Left ventricle myocardium inferior (tissue), 1 donor: ENCODE results near the gene TSR3. TPM values are rescaled to one million over a fixed set of nuclear protein-coding genes. Genes with fewer than 3 reads are reported as not detected.

Experiments used
- DNase-seq: peaks from one replicate; pipeline ENCODE4 v3.0.0-alpha.2; 2020
- H3K27ac ChIP-seq: fragments of 200-600 bp; replicated peaks from 2 replicates; pipeline ENCODE4 v1.8.0; 2021
- H3K27me3 ChIP-seq: fragments of 200-600 bp; 2 replicates; pipeline ENCODE4 v1.8.0; 2021; ENCODE audit warnings: low read depth
- H3K36me3 ChIP-seq: fragments of 200-600 bp; 2 replicates; pipeline ENCODE4 v1.8.0; 2021
- H3K4me1 ChIP-seq: fragments of 200-600 bp; 2 replicates; pipeline ENCODE4 v1.8.0; 2021
- H3K4me3 ChIP-seq: fragments of 200-600 bp; 2 replicates; pipeline ENCODE4 v1.8.0; 2021; ENCODE audit warnings: mild to moderate bottlenecking, moderate library complexity
- H3K9me3 ChIP-seq: fragments of 200-600 bp; replicated peaks from 2 replicates; pipeline ENCODE4 v1.8.0; 2021
- intact Hi-C: fragments of 100-400 bp; cut with micrococcal nuclease; formaldehyde crosslinking; loops from one replicate; pipeline ENCODE4 v1.11.0; 2022
- total RNA-seq: library from RNA; stranded (reverse); fragmentation: NEBNext Ultra II Directional; extraction: Animal tissue kit (Norgen Biotek cat#: 25700); gene quantifications from one replicate; pipeline ENCODE4 v1.2.1, GENCODE V29; 2021
- TF ChIP-seq, protein P1 (sequence below): fragments of 200-600 bp; IDR thresholded peaks from 2 replicates; pipeline ENCODE4 v1.8.0; 2021; ENCODE audit warnings: antibody characterized with exemption, mild to moderate bottlenecking, borderline replicate concordance
- donor health status: DM: no; HTN: yes; CAD: no; lungs with severe emphysema.

The TSR3 gene
- total RNA-seq, 1 donor from 2014 or later: 54.9 TPM

DNA sequence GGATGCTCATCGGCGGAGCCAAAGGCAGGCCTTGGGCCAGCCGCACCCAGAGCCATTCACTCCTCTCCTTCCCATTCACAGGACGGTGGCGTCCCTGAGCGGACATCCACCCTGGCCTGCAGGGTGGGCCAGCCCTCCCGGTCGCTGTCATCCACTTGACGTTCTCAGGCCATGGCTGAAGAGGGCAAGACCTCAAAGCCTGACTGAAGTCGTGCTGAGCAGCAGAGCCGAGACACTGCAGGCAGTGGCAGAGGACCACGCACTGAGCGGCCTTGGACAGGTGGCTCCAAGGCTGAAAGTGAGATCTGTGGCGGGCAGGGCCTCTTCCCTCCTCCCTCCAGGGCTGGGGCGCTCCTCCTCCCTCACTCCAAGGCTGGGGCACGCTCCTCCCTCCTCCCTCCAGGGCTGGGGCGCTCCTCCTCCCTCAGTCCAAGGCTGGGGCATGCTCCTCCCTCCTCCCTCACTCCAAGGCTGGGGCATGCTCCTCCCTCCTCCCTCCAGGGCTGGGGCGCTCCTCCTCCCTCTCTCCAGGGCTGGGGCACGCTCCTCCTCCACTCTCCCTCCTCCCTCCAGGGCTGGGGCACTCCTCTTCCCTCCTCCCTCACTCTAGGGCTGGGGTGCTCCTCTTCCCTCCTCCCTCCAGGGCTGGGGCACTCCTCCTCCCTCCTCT, 24.2 kb upstream of the TSR3 start:
- H3K36me3 ChIP-seq: peaks cover 14% of the 10 kb centered on the region
- H3K27ac ChIP-seq: no peak overlapping the region
- intact Hi-C loops: no loop called here
- no peaks in the 10 kb centered on the region for H3K27me3 ChIP-seq
- H3K4me3 ChIP-seq: no peak overlapping the region
- DNase-seq: no peak
- TF ChIP-seq, protein P1, sequence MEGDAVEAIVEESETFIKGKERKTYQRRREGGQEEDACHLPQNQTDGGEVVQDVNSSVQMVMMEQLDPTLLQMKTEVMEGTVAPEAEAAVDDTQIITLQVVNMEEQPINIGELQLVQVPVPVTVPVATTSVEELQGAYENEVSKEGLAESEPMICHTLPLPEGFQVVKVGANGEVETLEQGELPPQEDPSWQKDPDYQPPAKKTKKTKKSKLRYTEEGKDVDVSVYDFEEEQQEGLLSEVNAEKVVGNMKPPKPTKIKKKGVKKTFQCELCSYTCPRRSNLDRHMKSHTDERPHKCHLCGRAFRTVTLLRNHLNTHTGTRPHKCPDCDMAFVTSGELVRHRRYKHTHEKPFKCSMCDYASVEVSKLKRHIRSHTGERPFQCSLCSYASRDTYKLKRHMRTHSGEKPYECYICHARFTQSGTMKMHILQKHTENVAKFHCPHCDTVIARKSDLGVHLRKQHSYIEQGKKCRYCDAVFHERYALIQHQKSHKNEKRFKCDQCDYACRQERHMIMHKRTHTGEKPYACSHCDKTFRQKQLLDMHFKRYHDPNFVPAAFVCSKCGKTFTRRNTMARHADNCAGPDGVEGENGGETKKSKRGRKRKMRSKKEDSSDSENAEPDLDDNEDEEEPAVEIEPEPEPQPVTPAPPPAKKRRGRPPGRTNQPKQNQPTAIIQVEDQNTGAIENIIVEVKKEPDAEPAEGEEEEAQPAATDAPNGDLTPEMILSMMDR: no peak
- no peaks in the 10 kb centered on the region for H3K9me3 ChIP-seq
- H3K4me1 ChIP-seq: peaks cover 20% of the 10 kb centered on the region

DNA sequence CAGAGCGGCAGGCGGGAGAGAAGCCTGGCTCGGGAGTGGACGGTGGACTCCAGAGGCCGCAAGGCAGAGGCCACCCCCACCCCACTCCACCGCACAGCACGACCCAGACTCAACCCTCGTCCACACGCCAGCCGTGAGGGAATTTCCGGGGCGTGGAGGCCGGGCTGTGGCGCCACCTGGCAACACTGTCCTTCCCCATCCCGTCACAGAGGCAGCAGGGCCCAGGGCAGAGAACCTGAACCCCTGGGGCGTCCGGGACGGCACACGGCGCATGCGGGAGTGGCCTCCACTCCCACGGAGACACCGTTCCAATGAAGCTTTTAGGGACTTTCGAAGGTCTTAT, 23.6 kb upstream of the TSR3 start:
- Histone ChIP-seq H3K27ac (no peak overlapping the region), H3K4me1 (peaks cover 20% of the 10 kb centered on the region), H3K9me3 (no peaks in the 10 kb centered on the region), H3K27me3 (no peaks in the 10 kb centered on the region), H3K4me3 (no peak overlapping the region), H3K36me3 (peaks cover 14% of the 10 kb centered on the region)
- intact Hi-C loops: no loop called here
- TF ChIP-seq, protein P1: no peak
- DNase-seq: no peak

DNA sequence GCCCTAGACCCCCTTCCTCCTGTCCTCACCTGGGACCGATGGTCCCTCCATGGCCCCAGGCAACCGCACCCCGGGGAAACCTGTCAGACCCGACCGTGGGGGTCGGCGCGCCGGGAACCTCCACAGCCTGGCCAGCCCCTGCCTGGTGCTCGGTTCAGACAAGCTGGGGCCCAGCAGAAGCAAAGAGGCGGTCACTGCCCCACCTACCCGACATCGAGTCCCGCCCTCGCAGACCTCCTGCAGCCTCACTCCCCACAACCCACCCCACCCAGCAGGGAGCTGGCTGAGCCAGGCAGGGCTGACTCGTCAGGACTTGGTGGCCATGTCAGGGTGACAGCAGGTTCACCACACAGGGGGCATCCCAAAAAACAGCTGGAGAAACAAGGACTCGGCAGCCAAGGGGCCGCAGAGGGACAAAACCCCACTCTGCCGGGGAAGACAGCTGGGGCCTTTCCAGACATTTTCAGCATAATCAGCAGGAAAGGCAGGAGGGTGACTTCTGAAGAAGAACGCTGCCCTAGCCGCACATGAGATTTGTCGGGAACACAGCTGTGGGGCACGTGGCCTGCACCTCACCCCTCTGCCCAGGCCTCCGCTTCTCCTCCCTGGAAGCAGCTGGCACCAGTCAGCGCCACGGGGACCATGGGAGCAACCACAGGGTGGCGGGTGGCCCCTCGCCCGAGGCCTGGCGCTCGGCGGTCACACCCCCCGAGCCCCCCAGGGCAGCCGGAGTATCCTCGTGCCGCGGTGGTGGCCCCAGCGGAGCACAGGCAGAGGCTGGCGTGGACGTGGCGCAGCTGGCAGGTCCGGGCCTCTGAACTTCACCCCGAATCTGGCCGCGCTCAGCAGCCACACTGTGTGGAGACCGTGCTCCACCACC, 23.0 kb upstream of the TSR3 start:
- H3K27me3 ChIP-seq: no peaks in the 10 kb centered on the region
- H3K36me3 ChIP-seq: peaks cover 20% of the 10 kb centered on the region
- TF ChIP-seq, protein P1: no peak
- no peaks in the 10 kb centered on the region for H3K9me3 ChIP-seq
- peaks cover 20% of the 10 kb centered on the region for H3K4me1 ChIP-seq
- no peak overlapping the region for H3K4me3 ChIP-seq
- no peak overlapping the region for H3K27ac ChIP-seq
- DNase-seq: no peak
- intact Hi-C loops: no loop called here

DNA sequence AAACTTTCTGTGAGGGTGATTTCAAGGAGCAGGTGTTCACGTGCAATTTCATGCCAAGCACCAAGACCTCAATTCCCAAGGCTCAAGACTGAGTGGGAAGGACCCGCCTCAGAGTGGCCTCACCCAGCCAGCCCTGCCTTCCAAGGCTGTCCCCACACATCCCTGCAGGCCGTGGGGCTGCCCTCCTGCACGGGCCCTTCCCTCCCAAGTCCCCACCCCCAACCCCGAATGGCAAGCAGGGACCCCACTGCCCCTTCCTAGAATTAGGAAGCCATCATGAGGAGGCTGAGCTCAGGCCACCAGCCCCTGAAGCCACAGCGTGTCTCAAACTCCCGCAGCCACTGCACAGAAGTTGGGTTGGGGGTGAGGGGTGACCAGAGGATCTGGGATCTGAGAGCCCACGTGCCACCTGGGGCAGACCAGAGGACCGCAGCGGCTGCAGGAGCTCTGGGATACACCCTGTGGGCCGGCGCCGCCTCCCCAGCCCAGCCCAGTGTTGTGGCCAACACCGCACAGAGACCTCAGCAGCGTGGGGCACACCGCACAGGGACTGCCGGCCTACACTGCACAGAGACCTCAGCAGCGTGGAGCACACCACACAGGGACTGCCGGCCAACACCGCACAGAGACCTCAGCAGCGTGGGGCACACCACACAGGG, 20.7 kb upstream of the TSR3 start:
- H3K4me1 ChIP-seq: no peaks in the 10 kb centered on the region
- TF ChIP-seq, protein P1: no peak
- peaks cover 33% of the 10 kb centered on the region for H3K36me3 ChIP-seq
- intact Hi-C loops: no loop called here
- no peak overlapping the region for H3K27ac ChIP-seq
- H3K4me3 ChIP-seq: no peak overlapping the region
- DNase-seq: no peak
- no peaks in the 10 kb centered on the region for H3K9me3 ChIP-seq
- no peaks in the 10 kb centered on the region for H3K27me3 ChIP-seq

DNA sequence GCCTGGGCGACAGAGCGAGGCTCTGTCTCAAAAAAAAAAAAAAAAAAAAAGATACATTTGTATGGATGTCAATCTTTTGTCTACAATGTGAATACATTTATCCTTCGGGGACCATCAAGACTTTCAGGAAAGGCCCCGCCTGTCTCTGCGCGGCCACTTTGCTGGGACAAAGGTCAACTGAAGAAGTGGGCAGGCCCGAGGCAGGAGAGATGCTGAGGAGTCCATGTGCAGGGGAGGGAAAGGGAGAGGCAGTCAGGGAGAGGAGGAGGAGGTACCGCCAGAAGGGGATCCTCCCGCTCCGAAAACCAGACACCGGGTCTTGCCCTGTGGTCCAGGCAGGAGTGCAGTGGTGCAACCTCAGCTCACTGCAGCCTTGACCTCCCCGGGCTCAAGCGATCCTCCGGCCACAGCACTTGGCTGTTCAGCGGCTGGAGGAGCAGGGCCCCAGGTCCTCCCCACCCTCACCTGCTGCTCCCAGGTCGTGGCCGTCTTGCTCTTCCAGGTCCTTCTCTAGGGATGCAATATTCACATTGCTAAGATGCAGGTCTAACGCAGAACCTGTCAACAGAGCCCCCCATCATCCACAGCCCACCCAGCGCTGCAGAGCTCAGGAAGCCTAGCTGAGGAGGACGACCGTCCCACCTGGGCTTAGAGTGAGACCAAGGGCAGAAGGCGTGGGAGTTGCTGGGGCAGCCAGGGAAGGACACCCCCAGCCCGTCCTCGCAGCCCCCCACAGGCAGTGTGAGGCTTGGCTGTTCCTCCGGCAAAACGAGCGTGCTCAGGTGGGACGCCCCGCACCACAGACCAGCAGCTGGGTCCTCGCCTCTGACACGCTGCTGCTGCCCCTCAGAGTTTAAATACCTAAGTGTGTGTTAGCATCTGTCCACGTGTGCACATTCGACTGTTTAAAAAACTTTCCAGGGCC, 19.6 kb upstream of the TSR3 start:
- no peak overlapping the region for H3K27ac ChIP-seq
- H3K4me1 ChIP-seq: no peaks in the 10 kb centered on the region
- DNase-seq: no peak
- TF ChIP-seq, protein P1: no peak
- H3K36me3 ChIP-seq: peaks cover 41% of the 10 kb centered on the region
- H3K27me3 ChIP-seq: no peaks in the 10 kb centered on the region
- intact Hi-C loops: no loop called here
- H3K9me3 ChIP-seq: no peaks in the 10 kb centered on the region
- H3K4me3 ChIP-seq: no peak overlapping the region
